ENCODE results near the gene DYRK1A.

Gene DYRK1A

GRCh38 chr21:37419228-37419906, 52.8 kb downstream of the DYRK1A start:
- H3K27ac ChIP-seq (ENCODE audit: low read depth, low read length), result no peak overlapping the region

GRCh38 chr21:37421306-37421705, 54.7 kb downstream of the DYRK1A start:
- Histone ChIP-seq H3K36me3 (ENCODE audit: control insufficient read depth, insufficient read depth, low read length) (peaks cover 4% of the 10 kb centered on the region), H3K4me1 (ENCODE audit: control insufficient read depth, insufficient read depth, low read length) (peaks cover 5% of the 10 kb centered on the region), H3K27me3 (ENCODE audit: control insufficient read depth, insufficient read depth, low read length) (no peaks in the 10 kb centered on the region)

More at GRCh38 chr21:37419228-37419906, 52.8 kb downstream of the DYRK1A start:
- H3K4me3 ChIP-seq (ENCODE audit: low read length), result no peak overlapping the region
- H3K9ac ChIP-seq (ENCODE audit: low read length), result no peak overlapping the region
- peaks cover 4% of the 10 kb centered on the region for H3K36me3 ChIP-seq (ENCODE audit: control insufficient read depth, insufficient read depth, low read length)
- peaks cover 5% of the 10 kb centered on the region for H3K4me1 ChIP-seq (ENCODE audit: control insufficient read depth, insufficient read depth, low read length)
- H3K27me3 ChIP-seq (ENCODE audit: control insufficient read depth, insufficient read depth, low read length), result no peaks in the 10 kb centered on the region

DNA sequence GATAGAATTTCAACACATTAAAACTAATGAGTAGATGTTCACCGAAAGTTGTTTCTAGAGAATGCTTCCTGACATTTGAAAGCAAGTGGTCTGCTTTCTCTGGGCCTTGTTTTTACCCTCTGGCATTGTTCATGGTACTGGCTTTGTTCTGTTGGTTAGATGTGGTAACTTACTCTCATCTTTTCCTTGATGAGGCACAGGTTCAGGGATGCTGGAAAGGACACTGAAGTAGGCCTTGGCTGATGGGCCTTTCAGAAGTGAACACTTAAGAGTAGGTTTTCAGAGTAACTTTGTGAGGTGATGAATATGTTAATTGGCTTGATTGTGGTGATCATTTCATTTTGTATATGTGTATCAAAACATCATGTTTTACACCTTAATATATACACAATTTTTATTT, 55.8 kb downstream of the DYRK1A start:
- Histone ChIP-seq H3K9ac (ENCODE audit: low read length) (no peak overlapping the region), H3K4me3 (ENCODE audit: low read length) (no peak overlapping the region), H3K36me3 (ENCODE audit: control insufficient read depth, insufficient read depth, low read length) (peaks cover 4% of the 10 kb centered on the region), H3K27me3 (ENCODE audit: control insufficient read depth, insufficient read depth, low read length) (no peaks in the 10 kb centered on the region), H3K27ac (ENCODE audit: low read depth, low read length) (no peak overlapping the region), H3K4me1 (ENCODE audit: control insufficient read depth, insufficient read depth, low read length) (peaks cover 5% of the 10 kb centered on the region)

More at GRCh38 chr21:37421306-37421705, 54.7 kb downstream of the DYRK1A start:
- H3K4me3 ChIP-seq (ENCODE audit: low read length), result no peak overlapping the region
- H3K27ac ChIP-seq (ENCODE audit: low read depth, low read length), result no peak overlapping the region
- H3K9ac ChIP-seq (ENCODE audit: low read length), result no peak overlapping the region

DNA sequence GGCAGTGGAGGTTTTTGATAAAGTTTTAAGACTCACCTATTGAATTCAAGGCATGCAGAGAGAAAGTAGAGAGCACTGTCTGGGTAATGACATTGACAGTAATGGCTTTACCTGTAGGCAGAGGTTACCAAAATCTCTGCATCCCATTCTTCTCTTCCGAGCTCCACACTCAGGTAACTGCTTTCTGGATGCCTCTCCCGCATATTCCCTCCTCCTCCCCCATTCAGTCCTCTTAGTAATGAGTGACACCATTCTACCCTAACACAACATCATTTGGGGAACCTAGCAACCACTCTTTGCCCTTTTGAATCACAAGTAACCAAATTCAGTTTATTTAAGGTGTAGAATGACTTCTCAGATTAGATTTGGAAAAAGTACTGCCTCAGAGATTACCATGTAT, 56.5 kb downstream of the DYRK1A start:
- Histone ChIP-seq H3K4me1 (ENCODE audit: control insufficient read depth, insufficient read depth, low read length) (peaks cover 5% of the 10 kb centered on the region), H3K27me3 (ENCODE audit: control insufficient read depth, insufficient read depth, low read length) (no peaks in the 10 kb centered on the region), H3K9ac (ENCODE audit: low read length) (no peak overlapping the region), H3K36me3 (ENCODE audit: control insufficient read depth, insufficient read depth, low read length) (peaks cover 4% of the 10 kb centered on the region), H3K27ac (ENCODE audit: low read depth, low read length) (no peak overlapping the region), H3K4me3 (ENCODE audit: low read length) (no peak overlapping the region)

GRCh38 chr21:37424396-37424795, 57.8 kb downstream of the DYRK1A start:
- Histone ChIP-seq H3K36me3 (ENCODE audit: control insufficient read depth, insufficient read depth, low read length) (peaks cover 4% of the 10 kb centered on the region), H3K27ac (ENCODE audit: low read depth, low read length) (no peak overlapping the region), H3K4me3 (ENCODE audit: low read length) (no peak overlapping the region), H3K9ac (ENCODE audit: low read length) (no peak overlapping the region), H3K4me1 (ENCODE audit: control insufficient read depth, insufficient read depth, low read length) (peaks cover 3% of the 10 kb centered on the region), H3K27me3 (ENCODE audit: control insufficient read depth, insufficient read depth, low read length) (no peaks in the 10 kb centered on the region)

DNA sequence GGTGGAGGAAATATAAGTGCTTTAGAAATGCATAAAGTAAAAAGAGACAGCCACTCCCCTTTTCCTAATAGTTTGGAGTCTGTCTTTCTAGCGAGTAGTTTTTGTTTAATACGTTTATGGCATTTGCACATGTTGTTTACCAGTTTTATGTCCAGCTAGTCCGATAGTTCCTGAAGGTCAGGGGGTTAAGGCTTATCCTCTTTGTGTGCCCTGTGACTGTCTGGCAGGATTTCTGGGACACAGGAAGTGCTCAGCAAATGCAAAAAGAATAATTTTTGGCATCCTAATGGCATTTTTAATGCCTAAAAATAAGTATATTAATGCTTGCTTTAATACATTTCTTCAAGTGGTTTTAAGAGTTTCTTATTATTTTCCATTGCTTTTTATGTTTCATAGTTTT, 58.4 kb downstream of the DYRK1A start:
- Histone ChIP-seq H3K4me3 (ENCODE audit: low read length) (no peak overlapping the region), H3K4me1 (ENCODE audit: control insufficient read depth, insufficient read depth, low read length) (no peaks in the 10 kb centered on the region), H3K36me3 (ENCODE audit: control insufficient read depth, insufficient read depth, low read length) (peaks cover 4% of the 10 kb centered on the region), H3K9ac (ENCODE audit: low read length) (no peak overlapping the region), H3K27me3 (ENCODE audit: control insufficient read depth, insufficient read depth, low read length) (no peaks in the 10 kb centered on the region), H3K27ac (ENCODE audit: low read depth, low read length) (no peak overlapping the region)

DNA sequence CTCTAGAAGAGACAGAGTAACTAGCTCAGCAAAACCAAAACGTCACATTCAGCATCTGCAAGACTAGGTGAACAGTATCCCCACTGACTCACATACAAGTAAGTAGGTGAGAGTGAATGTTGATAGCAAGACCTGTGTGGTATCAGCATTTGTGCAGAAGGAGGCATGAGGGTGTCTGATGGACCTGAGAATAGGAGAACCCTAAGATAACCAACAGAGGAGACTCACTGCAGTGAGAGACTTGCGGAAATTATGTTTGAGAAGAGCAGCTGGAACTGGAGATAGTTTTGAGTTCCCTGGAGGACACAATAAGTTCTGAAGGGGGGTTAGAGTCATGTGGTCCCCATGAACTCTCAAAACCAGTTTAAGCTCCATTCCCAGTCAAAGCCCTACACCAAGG, 59.1 kb downstream of the DYRK1A start:
- no peaks in the 10 kb centered on the region for H3K27me3 ChIP-seq (ENCODE audit: control insufficient read depth, insufficient read depth, low read length)
- H3K4me3 ChIP-seq (ENCODE audit: low read length), result no peak overlapping the region
- H3K27ac ChIP-seq (ENCODE audit: low read depth, low read length), result no peak overlapping the region
- no peak overlapping the region for H3K9ac ChIP-seq (ENCODE audit: low read length)
- peaks cover 4% of the 10 kb centered on the region for H3K36me3 ChIP-seq (ENCODE audit: control insufficient read depth, insufficient read depth, low read length)
- no peaks in the 10 kb centered on the region for H3K4me1 ChIP-seq (ENCODE audit: control insufficient read depth, insufficient read depth, low read length)

DNA sequence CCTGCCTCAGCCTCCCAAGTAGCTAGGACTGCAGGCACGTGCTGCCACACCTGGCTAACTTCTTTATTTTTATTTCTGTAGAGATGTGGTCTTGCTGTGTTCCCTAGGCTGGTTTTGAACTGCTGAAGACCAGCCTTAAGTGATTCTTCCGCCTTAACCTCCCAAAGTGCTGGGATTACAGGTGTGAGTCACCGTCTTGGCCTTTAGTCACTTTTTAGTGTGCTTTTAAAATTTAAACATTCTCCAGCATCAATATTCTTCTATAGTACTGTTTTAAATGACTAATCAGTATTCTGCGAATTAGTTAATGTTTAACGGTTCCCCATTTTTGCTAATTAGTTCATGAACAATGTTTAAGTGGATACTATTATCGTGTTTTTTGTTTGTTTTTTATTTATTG, 60.6 kb downstream of the DYRK1A start:
- Histone ChIP-seq H3K27ac (ENCODE audit: low read depth, low read length) (no peak overlapping the region), H3K9ac (ENCODE audit: low read length) (no peak overlapping the region), H3K4me1 (ENCODE audit: control insufficient read depth, insufficient read depth, low read length) (peaks cover 3% of the 10 kb centered on the region), H3K4me3 (ENCODE audit: low read length) (no peak overlapping the region), H3K36me3 (ENCODE audit: control insufficient read depth, insufficient read depth, low read length) (peaks cover 4% of the 10 kb centered on the region), H3K27me3 (ENCODE audit: control insufficient read depth, insufficient read depth, low read length) (no peaks in the 10 kb centered on the region)

DNA sequence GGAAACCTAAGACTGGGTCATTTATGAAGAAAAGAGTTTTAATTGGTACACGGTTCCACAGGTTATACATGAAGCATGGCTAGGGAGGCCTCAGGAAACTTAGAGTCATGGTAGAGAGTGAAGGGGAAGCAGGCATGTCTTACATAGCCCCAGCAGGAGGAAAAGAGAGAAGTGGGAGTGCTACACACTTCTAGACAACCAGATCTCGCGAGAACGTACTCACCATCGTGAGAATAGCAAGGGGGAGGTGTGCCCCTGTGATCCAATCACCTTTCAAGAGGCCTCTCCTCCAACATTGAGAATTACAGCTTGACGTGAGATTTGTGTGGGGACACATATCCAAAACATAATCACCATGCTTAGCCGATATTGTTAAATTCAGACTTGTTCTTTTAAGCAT, 62.8 kb downstream of the DYRK1A start:
- no peak overlapping the region for H3K4me3 ChIP-seq (ENCODE audit: low read length)
- no peaks in the 10 kb centered on the region for H3K27me3 ChIP-seq (ENCODE audit: control insufficient read depth, insufficient read depth, low read length)
- H3K9ac ChIP-seq (ENCODE audit: low read length), result no peak overlapping the region
- peaks cover 3% of the 10 kb centered on the region for H3K4me1 ChIP-seq (ENCODE audit: control insufficient read depth, insufficient read depth, low read length)
- no peaks in the 10 kb centered on the region for H3K36me3 ChIP-seq (ENCODE audit: control insufficient read depth, insufficient read depth, low read length)
- H3K27ac ChIP-seq (ENCODE audit: low read depth, low read length), result no peak overlapping the region

DNA sequence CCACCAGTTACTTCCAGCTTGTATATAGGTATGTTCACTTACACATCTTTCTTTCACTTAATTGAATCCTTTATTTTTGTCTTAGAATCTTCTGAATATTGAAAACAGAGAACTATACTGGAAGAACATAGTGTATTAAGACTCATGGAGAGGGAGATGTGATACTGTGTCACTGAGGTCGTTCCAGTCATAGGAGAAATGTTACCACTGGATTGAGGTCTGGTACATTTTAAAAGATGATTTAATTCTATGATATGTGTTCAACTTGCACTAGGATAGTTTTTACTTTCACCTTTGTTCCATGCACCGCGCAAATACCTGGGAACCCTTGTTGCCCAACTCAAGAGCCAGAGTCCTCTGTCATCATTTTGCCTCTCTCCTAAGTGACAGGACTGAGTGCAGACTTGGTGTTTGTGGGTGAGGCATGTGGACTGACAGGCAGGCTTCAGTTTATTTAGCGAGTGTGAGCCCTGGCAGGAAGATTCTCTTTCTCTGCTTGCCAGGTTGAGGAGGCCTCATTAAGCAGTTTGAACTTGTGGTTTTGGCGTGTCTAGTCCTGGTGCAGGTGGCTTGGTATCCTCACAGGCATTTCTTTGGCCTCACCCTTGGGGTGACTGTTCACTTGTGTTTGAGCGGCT, 63.7 kb downstream of the DYRK1A start:
- Histone ChIP-seq H3K9ac (ENCODE audit: low read length) (no peak overlapping the region), H3K27me3 (ENCODE audit: control insufficient read depth, insufficient read depth, low read length) (no peaks in the 10 kb centered on the region), H3K27ac (ENCODE audit: low read depth, low read length) (no peak overlapping the region), H3K36me3 (ENCODE audit: control insufficient read depth, insufficient read depth, low read length) (no peaks in the 10 kb centered on the region), H3K4me3 (ENCODE audit: low read length) (no peak overlapping the region), H3K4me1 (ENCODE audit: control insufficient read depth, insufficient read depth, low read length) (peaks cover 6% of the 10 kb centered on the region)

DNA sequence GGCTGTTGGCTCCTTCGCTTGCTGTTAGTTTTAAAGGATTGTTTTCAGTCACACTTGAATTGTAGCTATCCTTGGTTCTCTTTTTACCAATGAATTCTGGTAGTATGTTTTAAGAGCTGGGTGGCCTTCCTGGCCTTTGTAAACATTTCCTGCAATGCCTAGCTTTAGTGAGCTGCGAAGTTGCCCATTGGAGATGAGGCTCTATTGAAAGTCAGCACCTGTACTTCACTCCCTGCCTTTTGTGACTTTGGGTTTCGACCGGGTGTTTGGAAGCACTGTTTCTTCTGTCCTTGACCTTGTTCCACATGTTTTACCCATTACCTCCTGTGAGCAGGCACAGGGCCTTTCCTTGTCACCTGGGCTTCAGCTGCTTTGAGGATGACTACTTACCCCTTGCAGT, 64.7 kb downstream of the DYRK1A start:
- Histone ChIP-seq H3K9ac (ENCODE audit: low read length) (no peak overlapping the region), H3K27me3 (ENCODE audit: control insufficient read depth, insufficient read depth, low read length) (no peaks in the 10 kb centered on the region), H3K36me3 (ENCODE audit: control insufficient read depth, insufficient read depth, low read length) (no peaks in the 10 kb centered on the region), H3K27ac (ENCODE audit: low read depth, low read length) (no peak overlapping the region), H3K4me3 (ENCODE audit: low read length) (no peak overlapping the region), H3K4me1 (ENCODE audit: control insufficient read depth, insufficient read depth, low read length) (peaks cover 15% of the 10 kb centered on the region)

- Histone ChIP-seq H3K27me3 (ENCODE audit: control insufficient read depth, insufficient read depth, low read length) (no peaks in the 10 kb centered on the region), H3K36me3 (ENCODE audit: control insufficient read depth, insufficient read depth, low read length) (no peaks in the 10 kb centered on the region), H3K27ac (ENCODE audit: low read depth, low read length) (no peak overlapping the region), H3K9ac (ENCODE audit: low read length) (no peak overlapping the region), H3K4me3 (ENCODE audit: low read length) (no peak overlapping the region), H3K4me1 (ENCODE audit: control insufficient read depth, insufficient read depth, low read length) (peaks cover 18% of the 10 kb centered on the region)
Measured at GRCh38 chr21:37432710-37433455, 66.3 kb downstream of the DYRK1A start.
